ENCODE measurements around the gene VHLL. TPM values are rescaled to one million over a fixed set of nuclear protein-coding genes. Genes with fewer than 3 reads are reported as not detected.

The VHLL gene
- total RNA-seq, 4 donors from 2014 or later: 0.57 TPM; not detected in 3

DNA sequence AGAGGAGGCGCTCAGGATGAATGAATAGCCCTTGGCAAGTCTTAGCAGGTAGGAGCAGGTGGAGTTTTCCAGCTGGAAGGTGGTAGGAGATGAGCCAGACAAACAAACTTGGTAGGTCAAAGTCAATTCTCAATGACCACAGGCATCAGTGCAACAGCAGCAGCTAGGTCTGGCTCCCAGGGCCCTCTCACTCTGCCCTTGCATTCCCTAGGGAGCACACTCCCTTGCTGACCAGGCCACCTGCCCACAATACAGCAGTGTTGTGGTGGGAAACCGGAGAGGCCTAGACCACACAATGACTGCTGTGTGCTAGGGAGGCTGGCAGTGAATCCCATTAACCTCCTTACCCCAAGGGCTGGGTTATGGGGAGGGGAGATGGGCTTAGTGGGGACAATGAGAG, 38.2 kb downstream of the VHLL start:
- H3K36me3 ChIP-seq: peaks cover 53 to 100% (median 83%) of the 10 kb centered on the region in 3 donors
- intact Hi-C loops (cut with DNase I): no loop called here
- H3K9me3 ChIP-seq: no peaks in the 10 kb centered on the region
- no peak overlapping the region for H3K27ac ChIP-seq
- no peaks in the 10 kb centered on the region for H3K27me3 ChIP-seq
- no peak for DNase-seq
- H3K4me3 ChIP-seq: no peak overlapping the region
- WGBS, 2 donors: 59 to 75% methylated on average over 1 of the region's 2 CpGs
- peaks cover 4 to 30% (median 10%) of the 10 kb centered on the region in 3 donors for H3K4me1 ChIP-seq
- TF ChIP-seq POLR2A (IDR thresholded peaks at IDR 0.05): no peak

GRCh38 chr1:156259805-156260204, 39.3 kb downstream of the VHLL start:
- DNase-seq: no peak
- no peak overlapping the region for H3K27ac ChIP-seq
- 73 to 83% methylated on average over 2 to 3 of the region's 3 CpGs for WGBS, 2 donors
- peaks cover 46 to 100% (median 81%) of the 10 kb centered on the region in 3 donors for H3K36me3 ChIP-seq
- TF ChIP-seq, protein P1, sequence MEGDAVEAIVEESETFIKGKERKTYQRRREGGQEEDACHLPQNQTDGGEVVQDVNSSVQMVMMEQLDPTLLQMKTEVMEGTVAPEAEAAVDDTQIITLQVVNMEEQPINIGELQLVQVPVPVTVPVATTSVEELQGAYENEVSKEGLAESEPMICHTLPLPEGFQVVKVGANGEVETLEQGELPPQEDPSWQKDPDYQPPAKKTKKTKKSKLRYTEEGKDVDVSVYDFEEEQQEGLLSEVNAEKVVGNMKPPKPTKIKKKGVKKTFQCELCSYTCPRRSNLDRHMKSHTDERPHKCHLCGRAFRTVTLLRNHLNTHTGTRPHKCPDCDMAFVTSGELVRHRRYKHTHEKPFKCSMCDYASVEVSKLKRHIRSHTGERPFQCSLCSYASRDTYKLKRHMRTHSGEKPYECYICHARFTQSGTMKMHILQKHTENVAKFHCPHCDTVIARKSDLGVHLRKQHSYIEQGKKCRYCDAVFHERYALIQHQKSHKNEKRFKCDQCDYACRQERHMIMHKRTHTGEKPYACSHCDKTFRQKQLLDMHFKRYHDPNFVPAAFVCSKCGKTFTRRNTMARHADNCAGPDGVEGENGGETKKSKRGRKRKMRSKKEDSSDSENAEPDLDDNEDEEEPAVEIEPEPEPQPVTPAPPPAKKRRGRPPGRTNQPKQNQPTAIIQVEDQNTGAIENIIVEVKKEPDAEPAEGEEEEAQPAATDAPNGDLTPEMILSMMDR (IDR thresholded peaks at IDR 0.05): no peak
- TF ChIP-seq POLR2A (IDR thresholded peaks at IDR 0.05): no peak
- intact Hi-C loops (cut with DNase I): loop anchor here (10.0 kb wide), 1 partner anchor 55 kb away; no protein-coding TSS in a partner anchor
- H3K4me3 ChIP-seq: no peak overlapping the region
- H3K9me3 ChIP-seq: no peaks in the 10 kb centered on the region
- H3K27me3 ChIP-seq: no peaks in the 10 kb centered on the region
- peaks cover 4 to 30% (median 10%) of the 10 kb centered on the region in 3 donors for H3K4me1 ChIP-seq

DNA sequence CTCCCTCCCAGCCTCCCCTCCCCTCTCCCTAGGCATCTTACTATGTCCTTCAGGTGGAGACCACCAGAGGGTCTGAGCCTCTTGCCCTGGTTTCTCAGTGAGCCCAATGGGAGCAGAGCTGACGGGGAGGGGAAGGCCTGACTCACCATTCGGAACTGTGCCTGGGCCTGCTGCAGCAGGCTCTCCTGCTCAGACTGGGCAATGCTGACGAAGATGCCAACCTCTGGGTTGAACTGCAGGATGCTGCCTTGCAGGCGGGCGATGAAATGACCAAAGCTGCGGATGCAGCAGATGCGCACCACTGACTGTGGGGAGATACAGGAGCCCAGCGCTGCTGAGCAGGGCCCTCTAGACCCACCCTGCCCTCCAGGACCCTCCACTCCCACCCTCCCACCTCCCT, 40.2 kb downstream of the VHLL start:
- Histone ChIP-seq H3K36me3 (peaks cover 50 to 100% (median 79%) of the 10 kb centered on the region in 3 donors), H3K4me1 (peaks cover 4 to 30% (median 10%) of the 10 kb centered on the region in 3 donors), H3K9me3 (no peaks in the 10 kb centered on the region), H3K27ac (no peak overlapping the region), H3K27me3 (no peaks in the 10 kb centered on the region), H3K4me3 (no peak overlapping the region)
- TF ChIP-seq, protein P1 (IDR thresholded peaks at IDR 0.05): no peak
- TF ChIP-seq POLR2A (IDR thresholded peaks at IDR 0.05): no peak
- 52 to 60% methylated on average over 1 to 8 of the region's 8 CpGs for WGBS, 2 donors
- intact Hi-C loops (cut with DNase I): loop anchor here (10.0 kb wide), 1 partner anchor 56 kb away; no protein-coding TSS in a partner anchor
- no peak for DNase-seq

DNA sequence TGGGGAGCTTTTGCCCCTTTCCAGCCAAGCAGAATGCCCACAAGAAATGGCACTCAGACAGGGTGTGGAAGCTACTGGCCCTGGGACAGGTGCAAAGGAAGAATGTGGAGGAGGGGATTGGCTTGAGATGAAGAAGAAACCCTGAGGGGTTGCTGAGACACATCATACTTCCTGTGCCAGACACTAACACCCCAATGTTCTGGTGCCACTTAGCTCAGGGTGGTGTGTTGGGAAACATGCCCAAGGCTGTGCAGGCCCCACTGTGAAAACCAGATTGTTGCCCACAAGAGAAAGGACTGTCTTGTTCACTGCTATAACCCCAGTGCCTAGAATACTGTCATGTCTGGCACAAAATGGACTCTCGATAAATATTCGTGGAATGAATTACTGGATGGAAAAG, 41.4 kb downstream of the VHLL start:
- DNase-seq: no peak
- intact Hi-C loops (cut with DNase I): loop anchor here (10.0 kb wide), 1 partner anchor 57 kb away; no protein-coding TSS in a partner anchor
- H3K27ac ChIP-seq: no peak overlapping the region
- no peak for TF ChIP-seq POLR2A (IDR thresholded peaks at IDR 0.05)
- TF ChIP-seq, protein P1 (IDR thresholded peaks at IDR 0.05): no peak
- H3K9me3 ChIP-seq: no peaks in the 10 kb centered on the region
- peaks cover 0 to 20% (median 2%) of the 10 kb centered on the region in 3 donors for H3K4me1 ChIP-seq
- no peak overlapping the region for H3K4me3 ChIP-seq
- peaks cover 55 to 100% (median 83%) of the 10 kb centered on the region in 3 donors for H3K36me3 ChIP-seq
- H3K27me3 ChIP-seq: no peaks in the 10 kb centered on the region
- 43 to 63% methylated on average over 2 of the region's 2 CpGs for WGBS, 2 donors

DNA sequence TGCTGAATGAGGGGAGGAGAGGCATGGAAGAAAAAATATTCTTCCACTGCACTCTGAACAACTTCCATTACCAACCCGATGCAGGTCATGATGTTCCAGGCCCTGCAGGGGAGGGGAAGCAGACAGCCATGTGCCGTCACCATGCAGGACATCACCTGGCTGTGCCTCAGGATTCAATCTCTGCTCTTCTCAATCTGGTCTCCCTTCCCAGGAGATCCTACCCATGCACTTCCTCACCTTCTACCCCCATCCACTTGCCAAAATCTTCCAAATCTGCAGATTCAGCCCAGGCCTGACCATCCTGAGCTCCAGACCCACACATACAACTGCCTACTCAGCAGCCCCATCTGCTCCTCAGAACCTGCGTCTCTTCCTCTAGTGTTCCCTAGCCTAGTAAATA, 45.5 kb downstream of the VHLL start:
- H3K4me1 ChIP-seq: peaks cover 0 to 17% (median 0%) of the 10 kb centered on the region in 3 donors
- H3K4me3 ChIP-seq: no peak overlapping the region
- DNase-seq: no peak
- WGBS, 2 donors: 93 to 95% methylated on average over 3 of the region's 3 CpGs
- intact Hi-C loops (cut with DNase I): loop anchor here (10.0 kb wide), 1 partner anchor 61 kb away; no protein-coding TSS in a partner anchor
- no peak overlapping the region for H3K27ac ChIP-seq
- H3K27me3 ChIP-seq: no peaks in the 10 kb centered on the region
- peaks cover 52 to 99% (median 78%) of the 10 kb centered on the region in 3 donors for H3K36me3 ChIP-seq
- TF ChIP-seq, protein P1 (IDR thresholded peaks at IDR 0.05): no peak
- no peak for TF ChIP-seq POLR2A (IDR thresholded peaks at IDR 0.05)
- H3K9me3 ChIP-seq: no peaks in the 10 kb centered on the region

Measured in esophagus squamous epithelium (tissue), 5 donors.